Kidney (tissue), 14 donors: Measurements from ENCODE around the gene RELA. TPM values are rescaled to one million over a fixed set of nuclear protein-coding genes. Genes with fewer than 3 reads are reported as not detected.
A peak's percentile ranks its signal among the peaks of the same experiment; 100 is the strongest.

ENCODE experiments used
- DNase-seq, 5 donors: peaks; one replicate each; pipeline ENCODE4 v3.0.0-alpha.2; 2013 to 2020
- FAIRE-seq: peaks from 2 replicates; lab custom pipeline; 2012; peaks lifted over from hg19 to GRCh38; lab: Jason Lieb, UNC
- H3K27ac ChIP-seq, 2 donors: one replicate each; pipeline ENCODE4 v1.7.0; 2013; ENCODE audit warnings: low read depth in 2 of 2, low read length in 2 of 2, inconsistent platforms in 1 of 2
- H3K27me3 ChIP-seq: one replicate; pipeline ENCODE4 v1.7.1; 2013; ENCODE audit warnings: low read length, inconsistent platforms; ENCODE audit not compliant: control insufficient read depth, insufficient read depth
- H3K36me3 ChIP-seq, 3 donors: one replicate each; pipeline versions ENCODE4 v1.7.0 to v1.7.1; 2013; ENCODE audit warnings: low read length in 3 of 3, control low read depth in 1 of 3, inconsistent platforms in 1 of 3; ENCODE audit not compliant: insufficient read depth in 3 of 3, control insufficient read depth in 2 of 3
- H3K4me1 ChIP-seq, 3 donors: one replicate each; pipeline versions ENCODE4 v1.7.0 to v1.7.1; 2013; ENCODE audit warnings: low read length in 3 of 3, inconsistent platforms in 1 of 3, low read depth in 1 of 3; ENCODE audit not compliant: control insufficient read depth in 2 of 3, insufficient read depth in 2 of 3
- H3K4me3 ChIP-seq, 3 donors: one replicate each; pipeline versions ENCODE4 v1.7.0 to v1.8.1; 2013; ENCODE audit warnings: low read length in 3 of 3, control low read depth in 1 of 3, inconsistent platforms in 1 of 3
- H3K9ac ChIP-seq, 3 donors: one replicate each; pipeline versions ENCODE4 v1.7.0 to v1.7.1; 2013; ENCODE audit warnings: low read length in 3 of 3, control low read depth in 1 of 3, inconsistent platforms in 1 of 3
- H3K9me3 ChIP-seq, 3 donors: one replicate each; pipeline versions ENCODE4 v1.7.0 to v1.7.1; 2013; ENCODE audit warnings: low read length in 3 of 3, control low read depth in 1 of 3, inconsistent platforms in 1 of 3; ENCODE audit not compliant: control insufficient read depth in 2 of 3, insufficient read depth in 1 of 3
- CTCF ChIP-seq: IDR thresholded peaks from 3 replicates; pipeline ENCODE4 v1.5.1; 2012; ENCODE audit warnings: mild to moderate bottlenecking, moderate library complexity, borderline replicate concordance; ENCODE audit not compliant: insufficient read depth; ENCODE audit errors: extremely low read depth
- intact Hi-C: fragments of 100-400 bp; cut with DNase I; formaldehyde crosslinking; loops from one replicate; pipeline ENCODE4 v1.11.1; 2022
- polyA plus RNA-seq: library from polyadenylated mRNA; stranded (reverse); fragments of 350-450 nt; fragmentation: Illumina TruSeq; extraction: RNeasy Lipid Tissue Mini Kit (QIAGEN cat#74804); gene quantifications from one replicate; pipeline ENCODE4 v1.2.3, GENCODE V29; 2014; ENCODE audit warnings: low read depth, low replicate concordance; ENCODE audit not compliant: insufficient read depth
- total RNA-seq: library from RNA; stranded (reverse); fragmentation: NEBNext Ultra II Directional; extraction: Animal tissue kit (Norgen Biotek cat#: 25700); gene quantifications from one replicate; pipeline ENCODE4 v1.2.1, GENCODE V29; 2021
- donor health status: control.
- donor health status: control.
- donor health status: control.
- donor health status: control.
- donor health status: control.
- donor health status: DM: yes; HTN: yes; CAD: no.
- donor health status: Normal renal cell carcinoma (clear cell type).

RELA gene
- total and polyA plus RNA-seq, 2 donors from 2014 or later, result 34.8 to 81.6 TPM

- no peaks in the 10 kb centered on the region for H3K9me3 ChIP-seq
- intact Hi-C loops, result no loop called here
- FAIRE-seq (no peak), DNase-seq (peak in 1 of 5 donors; percentile 75)
- H3K4me1 ChIP-seq, result peaks cover 0 to 29% (median 0%) of the 10 kb centered on the region in 3 donors
- TF ChIP-seq CTCF, result no peak
- no peak overlapping the region for H3K4me3 ChIP-seq
- H3K9ac ChIP-seq, result no peak overlapping the region
- H3K27me3 ChIP-seq, result no peaks in the 10 kb centered on the region
- H3K27ac ChIP-seq, result no peak overlapping the region
- peaks cover 0 to 2% (median 0%) of the 10 kb centered on the region in 3 donors for H3K36me3 ChIP-seq
Observed at GRCh38 chr11:65642014-65642671, 20.6 kb downstream of the RELA start.

GRCh38 chr11:65641297-65642013 lies 21.3 kb downstream of the RELA start:
- FAIRE-seq (no peak), DNase-seq (peak in 1 of 5 donors; percentile 77)
- Histone ChIP-seq H3K36me3 (peaks cover 0 to 2% (median 2%) of the 10 kb centered on the region in 3 donors), H3K4me1 (peaks cover 0 to 29% (median 0%) of the 10 kb centered on the region in 3 donors), H3K4me3 (no peak overlapping the region), H3K9me3 (no peaks in the 10 kb centered on the region), H3K9ac (no peak overlapping the region), H3K27me3 (no peaks in the 10 kb centered on the region), H3K27ac (no peak overlapping the region)
- TF ChIP-seq CTCF, result no peak
- intact Hi-C loops, result no loop called here

GRCh38 chr11:65640483-65641296 lies 22.0 kb downstream of the RELA start:
- no peak overlapping the region for H3K4me3 ChIP-seq
- intact Hi-C loops, result no loop called here
- no peaks in the 10 kb centered on the region for H3K27me3 ChIP-seq
- FAIRE-seq (no peak), DNase-seq (peak in 1 of 5 donors; percentile 85)
- H3K4me1 ChIP-seq, result peaks cover 0 to 29% (median 0%) of the 10 kb centered on the region in 3 donors
- H3K36me3 ChIP-seq, result peaks cover 2 to 3% (median 2%) of the 10 kb centered on the region in 3 donors
- H3K9me3 ChIP-seq, result no peaks in the 10 kb centered on the region
- no peak overlapping the region for H3K9ac ChIP-seq
- peak overlapping the region; percentile 43 to 78 for H3K27ac ChIP-seq
- no peak for TF ChIP-seq CTCF
